ENCODE results near the gene TNRC18.
"Not testable (repeated sequence)": the region's sequence is repeated elsewhere in the genome, so short reads cannot be mapped to it uniquely, and the experiment has no call there.

TNRC18 gene

DNA sequence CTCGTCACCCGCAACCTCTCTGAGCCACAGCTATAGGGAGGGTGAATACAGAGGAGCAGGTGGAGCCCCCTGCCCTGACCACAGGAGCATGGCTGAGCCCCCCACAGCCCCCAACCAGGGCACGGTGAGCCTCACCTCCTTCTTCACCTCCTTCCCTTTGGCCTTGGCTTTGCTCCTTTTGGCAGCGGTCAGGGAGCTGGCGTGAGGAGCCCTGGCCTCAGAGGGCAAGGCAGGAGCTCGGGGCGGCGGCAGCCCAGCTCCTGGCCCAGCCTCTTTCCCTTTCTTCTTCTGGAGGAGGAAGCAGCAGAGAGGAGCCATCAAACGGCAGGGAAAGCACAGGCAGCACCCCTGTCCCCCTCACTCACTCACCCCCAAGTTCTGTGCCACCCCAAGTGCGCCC, 98.7 kb downstream of the TNRC18 start:
- H3K27ac Mint-ChIP-seq = no peak overlapping the region
- H3K27me3 Mint-ChIP-seq (ENCODE audit: low read depth) = no peaks in the 10 kb centered on the region
- peaks cover 1% of the 10 kb centered on the region for H3K9me3 Mint-ChIP-seq
- no peaks in the 10 kb centered on the region for H3K4me1 Mint-ChIP-seq
- TF ChIP-seq, protein P1, sequence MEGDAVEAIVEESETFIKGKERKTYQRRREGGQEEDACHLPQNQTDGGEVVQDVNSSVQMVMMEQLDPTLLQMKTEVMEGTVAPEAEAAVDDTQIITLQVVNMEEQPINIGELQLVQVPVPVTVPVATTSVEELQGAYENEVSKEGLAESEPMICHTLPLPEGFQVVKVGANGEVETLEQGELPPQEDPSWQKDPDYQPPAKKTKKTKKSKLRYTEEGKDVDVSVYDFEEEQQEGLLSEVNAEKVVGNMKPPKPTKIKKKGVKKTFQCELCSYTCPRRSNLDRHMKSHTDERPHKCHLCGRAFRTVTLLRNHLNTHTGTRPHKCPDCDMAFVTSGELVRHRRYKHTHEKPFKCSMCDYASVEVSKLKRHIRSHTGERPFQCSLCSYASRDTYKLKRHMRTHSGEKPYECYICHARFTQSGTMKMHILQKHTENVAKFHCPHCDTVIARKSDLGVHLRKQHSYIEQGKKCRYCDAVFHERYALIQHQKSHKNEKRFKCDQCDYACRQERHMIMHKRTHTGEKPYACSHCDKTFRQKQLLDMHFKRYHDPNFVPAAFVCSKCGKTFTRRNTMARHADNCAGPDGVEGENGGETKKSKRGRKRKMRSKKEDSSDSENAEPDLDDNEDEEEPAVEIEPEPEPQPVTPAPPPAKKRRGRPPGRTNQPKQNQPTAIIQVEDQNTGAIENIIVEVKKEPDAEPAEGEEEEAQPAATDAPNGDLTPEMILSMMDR (IDR thresholded peaks at IDR 0.05; ENCODE audit: unreplicated experiment in 3 of 3) = no peak
- peaks cover 71% of the 10 kb centered on the region for H3K36me3 Mint-ChIP-seq (ENCODE audit: low read depth)
- H3K4me3 Mint-ChIP-seq = no peak overlapping the region

DNA sequence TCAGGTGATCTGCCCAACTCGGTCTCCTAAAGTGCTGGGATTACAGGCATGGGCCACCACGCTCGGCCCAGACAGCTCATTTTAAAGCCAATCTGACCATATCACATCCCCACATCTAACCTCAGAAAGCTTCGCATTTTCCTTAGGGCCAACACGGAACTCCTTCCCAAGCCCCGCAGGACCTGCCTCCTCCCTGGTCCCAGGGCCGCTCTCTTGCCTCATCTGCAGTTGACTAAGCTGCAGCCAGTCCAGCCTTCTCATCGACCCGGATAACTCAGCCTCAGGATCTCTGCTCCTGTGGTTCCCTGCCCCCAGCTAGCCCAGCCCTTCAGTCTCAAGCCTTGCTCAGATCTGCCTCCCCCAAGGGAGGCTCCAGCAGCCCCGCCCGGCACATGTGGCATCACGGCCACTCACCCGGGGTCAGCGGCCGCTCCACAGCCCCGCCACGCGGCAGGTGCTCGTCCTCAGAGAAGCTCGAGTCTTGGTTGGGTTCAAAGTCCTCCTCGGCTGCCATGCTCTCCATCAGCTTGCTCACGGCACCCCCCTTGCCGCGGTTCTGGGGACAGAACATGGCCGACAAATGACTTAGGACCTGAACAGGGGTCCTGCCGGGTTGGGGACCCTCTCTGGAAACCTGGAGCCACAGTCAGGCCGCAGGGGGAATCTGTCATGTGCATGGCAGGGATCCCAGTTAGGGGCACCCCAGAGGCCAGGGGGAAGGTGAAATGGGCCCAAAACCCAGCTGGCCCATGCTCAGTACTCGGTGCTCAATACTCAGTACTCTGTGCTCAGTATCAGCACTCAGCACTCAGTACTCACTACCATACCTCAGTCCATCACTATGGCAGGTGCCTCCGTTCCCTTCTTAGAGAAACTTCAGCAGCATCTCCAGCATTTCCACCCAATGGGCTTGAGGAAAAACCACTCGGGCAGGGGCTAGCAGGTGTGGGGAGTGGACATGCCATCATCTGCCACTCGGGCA, 99.5 kb downstream of the TNRC18 start:
- not testable (repeated sequence) for H3K9me3 Mint-ChIP-seq; H3K27me3 Mint-ChIP-seq (ENCODE audit: low read depth); H3K4me1 Mint-ChIP-seq; H3K4me3 Mint-ChIP-seq; H3K27ac Mint-ChIP-seq
- H3K36me3 Mint-ChIP-seq (ENCODE audit: low read depth) = peaks cover 74% of the 10 kb centered on the region

DNA sequence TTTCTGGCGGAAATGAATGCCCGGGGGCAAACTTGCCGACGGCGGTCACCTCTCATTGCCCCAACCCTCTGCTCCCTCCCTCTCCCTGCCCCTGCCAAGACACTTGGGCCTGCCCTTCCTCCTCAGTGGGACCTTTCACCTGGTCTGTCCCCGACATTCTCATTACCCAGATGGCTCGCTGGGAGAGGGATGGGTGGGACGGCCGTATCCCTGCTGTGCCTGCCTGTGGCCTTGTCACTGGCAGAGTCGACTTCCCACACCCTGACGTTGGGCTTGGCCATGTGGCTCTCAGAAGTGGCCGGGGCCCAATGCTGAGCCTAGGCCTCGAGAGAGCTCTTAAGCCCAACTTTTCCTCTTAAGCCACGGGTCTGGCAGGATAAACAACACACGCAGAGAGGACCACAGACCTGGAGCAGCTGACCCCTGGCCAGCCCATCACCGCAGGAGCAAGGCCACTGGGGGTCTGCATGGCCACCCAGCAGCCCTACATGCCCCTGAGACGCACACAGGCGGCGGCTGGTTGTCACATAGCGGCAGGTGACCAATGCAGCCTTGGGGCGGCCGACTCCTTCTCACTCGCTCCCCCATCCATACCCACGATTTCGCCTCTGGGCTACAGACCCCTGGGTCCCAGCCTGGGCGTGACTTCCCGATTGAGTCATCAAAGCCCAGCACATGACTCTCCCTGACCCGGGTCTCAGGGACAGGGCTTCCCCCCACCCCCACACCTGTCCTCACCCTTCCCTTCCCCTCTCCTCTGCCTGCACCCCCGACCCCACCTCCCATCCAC, 100.8 kb downstream of the TNRC18 start:
- Mint-ChIP-seq H3K4me1 (no peaks in the 10 kb centered on the region), H3K9me3 (peaks cover 17% of the 10 kb centered on the region), H3K27ac (no peak overlapping the region), H3K4me3 (no peak overlapping the region), H3K27me3 (ENCODE audit: low read depth) (no peaks in the 10 kb centered on the region), H3K36me3 (ENCODE audit: low read depth) (peaks cover 83% of the 10 kb centered on the region)
- TF ChIP-seq, protein P1 (IDR thresholded peaks at IDR 0.05; ENCODE audit: unreplicated experiment in 3 of 3) = no peak

DNA sequence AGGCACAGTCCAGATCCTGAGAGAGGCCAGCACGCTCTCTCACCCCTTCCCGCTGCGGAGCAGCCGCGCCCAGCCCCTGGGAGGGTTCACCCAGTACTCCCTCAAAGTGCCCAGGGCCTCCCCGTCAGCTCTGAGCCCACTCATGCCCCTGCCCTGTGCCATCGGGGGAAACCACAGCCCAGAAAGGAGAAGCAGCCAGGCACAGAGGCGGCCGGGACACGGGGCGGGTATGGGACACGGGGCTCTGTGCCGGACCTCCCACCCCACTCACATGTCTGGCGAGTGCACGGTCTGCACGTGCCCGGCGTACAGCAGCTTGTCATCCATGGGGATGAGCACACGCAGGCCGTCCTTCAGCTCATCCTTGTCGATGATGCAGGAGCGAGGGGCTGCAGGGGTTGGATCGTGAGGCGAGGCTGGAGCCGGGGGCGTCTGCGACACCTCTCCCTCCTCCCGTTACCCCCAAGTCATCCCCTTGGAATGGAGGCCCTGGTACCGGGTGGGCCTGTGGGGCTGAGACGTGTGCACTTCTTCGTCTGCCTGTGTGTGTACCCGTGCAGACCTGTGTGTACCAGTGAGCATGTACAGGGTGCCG, 102.7 kb downstream of the TNRC18 start:
- Mint-ChIP-seq H3K4me1 (no peaks in the 10 kb centered on the region), H3K27ac (no peak overlapping the region)
- TF ChIP-seq, protein P1 (IDR thresholded peaks at IDR 0.05; ENCODE audit: unreplicated experiment in 3 of 3) = no peak

DNA sequence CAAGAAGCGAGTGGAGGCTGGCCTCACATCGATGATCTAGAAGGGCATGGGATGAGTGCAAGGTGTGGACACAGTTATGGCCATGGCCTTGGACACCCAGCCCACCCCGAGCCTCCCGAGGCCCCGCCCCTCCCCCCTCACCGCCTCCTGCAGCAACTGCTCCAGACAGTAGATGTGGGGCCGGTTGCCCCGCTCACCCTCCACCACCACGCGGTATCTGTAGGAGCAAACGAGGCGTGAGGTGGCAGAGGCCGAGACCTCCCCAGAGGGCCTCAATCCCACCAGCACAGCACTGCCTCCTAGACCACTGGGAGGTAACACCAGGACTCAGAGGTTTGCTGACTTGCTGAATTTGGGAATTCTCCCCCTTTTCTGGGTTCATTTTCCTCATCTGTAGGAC, 103.2 kb downstream of the TNRC18 start:
- no peaks in the 10 kb centered on the region for H3K27me3 Mint-ChIP-seq (ENCODE audit: low read depth)
- H3K4me1 Mint-ChIP-seq = no peaks in the 10 kb centered on the region
- H3K9me3 Mint-ChIP-seq = peaks cover 20% of the 10 kb centered on the region
- H3K4me3 Mint-ChIP-seq = no peak overlapping the region
- TF ChIP-seq, protein P1 (IDR thresholded peaks at IDR 0.05; ENCODE audit: unreplicated experiment in 3 of 3) = no peak
- peaks cover 84% of the 10 kb centered on the region for H3K36me3 Mint-ChIP-seq (ENCODE audit: low read depth)
- H3K27ac Mint-ChIP-seq = no peak overlapping the region

More for the DNA sequence above, 102.7 kb downstream of the TNRC18 start:
- Mint-ChIP-seq H3K36me3 (ENCODE audit: low read depth) (peaks cover 82% of the 10 kb centered on the region), H3K9me3 (peaks cover 20% of the 10 kb centered on the region), H3K27me3 (ENCODE audit: low read depth) (no peaks in the 10 kb centered on the region), H3K4me3 (no peak overlapping the region)

DNA sequence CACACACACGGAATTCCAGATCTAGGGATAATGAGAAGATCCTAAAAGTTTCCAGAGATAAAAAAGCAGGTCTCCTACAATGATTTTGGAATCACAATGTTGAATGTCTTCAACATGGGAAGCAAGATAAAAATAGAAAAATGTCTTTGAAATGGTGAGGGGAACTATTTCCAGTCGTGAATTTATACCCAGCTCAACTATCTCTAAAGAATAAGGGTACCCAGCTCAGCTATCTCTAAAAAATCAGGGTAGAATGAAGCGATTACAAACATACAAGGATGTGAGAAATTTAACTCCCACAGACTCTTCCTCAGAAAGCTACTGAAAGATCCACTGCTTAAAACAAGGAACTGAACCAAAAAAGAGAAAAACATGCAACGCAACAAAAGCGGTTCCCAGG, 105.0 kb downstream of the TNRC18 start:
- peaks cover 20% of the 10 kb centered on the region for H3K9me3 Mint-ChIP-seq
- peaks cover 78% of the 10 kb centered on the region for H3K36me3 Mint-ChIP-seq (ENCODE audit: low read depth)
- H3K27me3 Mint-ChIP-seq (ENCODE audit: low read depth); H3K4me3 Mint-ChIP-seq; H3K4me1 Mint-ChIP-seq; H3K27ac Mint-ChIP-seq: not testable (repeated sequence)

All from nephron (organoid).